ENCODE data around the gene SLC51B. TPM values are rescaled to one million over a fixed set of nuclear protein-coding genes. Genes with fewer than 3 reads are reported as not detected.
A peak's percentile ranks its signal among the peaks of the same experiment; 100 is the strongest.

The SLC51B gene
- total RNA-seq, 3 donors from 2014 or later = not detected

- H3K36me3 Mint-ChIP-seq (ENCODE audit: insufficient read depth) = no peaks in the 10 kb centered on the region
- H3K9me3 Mint-ChIP-seq = no peaks in the 10 kb centered on the region
- H3K4me3 Mint-ChIP-seq = no peak overlapping the region
- ATAC-seq = peak; percentile 65 to 71
- DNase-seq = peak; percentile 46
- H3K4me1 Mint-ChIP-seq (ENCODE audit: low read depth) = peaks cover 18% of the 10 kb centered on the region
- peaks cover 23% of the 10 kb centered on the region for H3K27me3 Mint-ChIP-seq (ENCODE audit: low read depth)
These were observed 32.8 kb downstream of the SLC51B start for GRCh38 chr15:65077981-65078352.

- DNase-seq (no peak), ATAC-seq (no peak)
- Mint-ChIP-seq H3K9me3 (no peaks in the 10 kb centered on the region), H3K36me3 (ENCODE audit: insufficient read depth) (no peaks in the 10 kb centered on the region), H3K27me3 (ENCODE audit: low read depth) (peaks cover 23% of the 10 kb centered on the region), H3K4me1 (ENCODE audit: low read depth) (peaks cover 18% of the 10 kb centered on the region), H3K4me3 (no peak overlapping the region)
These were observed 34.4 kb downstream of the SLC51B start for GRCh38 chr15:65079580-65079979.

GRCh38 chr15:65081270-65081669 lies 36.1 kb downstream of the SLC51B start:
- H3K36me3 Mint-ChIP-seq (ENCODE audit: insufficient read depth) = no peaks in the 10 kb centered on the region
- peaks cover 18% of the 10 kb centered on the region for H3K4me1 Mint-ChIP-seq (ENCODE audit: low read depth)
- H3K9me3 Mint-ChIP-seq = no peaks in the 10 kb centered on the region
- no peak overlapping the region for H3K4me3 Mint-ChIP-seq
- peaks cover 19% of the 10 kb centered on the region for H3K27me3 Mint-ChIP-seq (ENCODE audit: low read depth)
- DNase-seq = no peak
- ATAC-seq = no peak

GRCh38 chr15:65081758-65082157 lies 36.6 kb downstream of the SLC51B start:
- H3K4me1 Mint-ChIP-seq (ENCODE audit: low read depth) = peaks cover 18% of the 10 kb centered on the region
- no peaks in the 10 kb centered on the region for H3K9me3 Mint-ChIP-seq
- ATAC-seq = peak; percentile 62 to 71
- H3K36me3 Mint-ChIP-seq (ENCODE audit: insufficient read depth) = no peaks in the 10 kb centered on the region
- no peak for DNase-seq
- H3K4me3 Mint-ChIP-seq = no peak overlapping the region
- H3K27me3 Mint-ChIP-seq (ENCODE audit: low read depth) = peaks cover 16% of the 10 kb centered on the region

- H3K4me3 Mint-ChIP-seq = no peak overlapping the region
- no peaks in the 10 kb centered on the region for H3K9me3 Mint-ChIP-seq
- ATAC-seq = peak; percentile 38 to 45
These were observed 37.2 kb downstream of the SLC51B start for GRCh38 chr15:65082303-65082953.

GRCh38 chr15:65083262-65083701 lies 38.1 kb downstream of the SLC51B start:
- no peak overlapping the region for H3K4me3 Mint-ChIP-seq

More at GRCh38 chr15:65082303-65082953, 37.2 kb downstream of the SLC51B start:
- DNase-seq = no peak
- no peaks in the 10 kb centered on the region for H3K36me3 Mint-ChIP-seq (ENCODE audit: insufficient read depth)
- H3K4me1 Mint-ChIP-seq (ENCODE audit: low read depth) = peaks cover 18% of the 10 kb centered on the region
- peaks cover 16% of the 10 kb centered on the region for H3K27me3 Mint-ChIP-seq (ENCODE audit: low read depth)

GRCh38 chr15:65084500-65085206 lies 39.5 kb downstream of the SLC51B start:
- H3K4me3 Mint-ChIP-seq = no peak overlapping the region
- DNase-seq (no peak), ATAC-seq (no peak)
- no peaks in the 10 kb centered on the region for H3K27me3 Mint-ChIP-seq (ENCODE audit: low read depth)
- peaks cover 15% of the 10 kb centered on the region for H3K4me1 Mint-ChIP-seq (ENCODE audit: low read depth)
- H3K9me3 Mint-ChIP-seq = no peaks in the 10 kb centered on the region
- H3K36me3 Mint-ChIP-seq (ENCODE audit: insufficient read depth) = no peaks in the 10 kb centered on the region

More at GRCh38 chr15:65083262-65083701, 38.1 kb downstream of the SLC51B start:
- DNase-seq (no peak), ATAC-seq (no peak)
- H3K4me1 Mint-ChIP-seq (ENCODE audit: low read depth) = peaks cover 15% of the 10 kb centered on the region
- H3K27me3 Mint-ChIP-seq (ENCODE audit: low read depth) = peaks cover 9% of the 10 kb centered on the region
- H3K9me3 Mint-ChIP-seq = no peaks in the 10 kb centered on the region
- no peaks in the 10 kb centered on the region for H3K36me3 Mint-ChIP-seq (ENCODE audit: insufficient read depth)

GRCh38 chr15:65085207-65085753 lies 40.1 kb downstream of the SLC51B start:
- no peak for DNase-seq
- no peaks in the 10 kb centered on the region for H3K27me3 Mint-ChIP-seq (ENCODE audit: low read depth)
- H3K4me1 Mint-ChIP-seq (ENCODE audit: low read depth) = peaks cover 15% of the 10 kb centered on the region
- no peak overlapping the region for H3K4me3 Mint-ChIP-seq
- no peaks in the 10 kb centered on the region for H3K9me3 Mint-ChIP-seq
- no peaks in the 10 kb centered on the region for H3K36me3 Mint-ChIP-seq (ENCODE audit: insufficient read depth)
- ATAC-seq = no peak

GRCh38 chr15:65085990-65086679 lies 40.9 kb downstream of the SLC51B start:
- Mint-ChIP-seq H3K9me3 (no peaks in the 10 kb centered on the region), H3K4me1 (ENCODE audit: low read depth) (peaks cover 15% of the 10 kb centered on the region), H3K36me3 (ENCODE audit: insufficient read depth) (no peaks in the 10 kb centered on the region), H3K27me3 (ENCODE audit: low read depth) (no peaks in the 10 kb centered on the region), H3K4me3 (no peak overlapping the region)
- DNase-seq (no peak), ATAC-seq (no peak)

- Mint-ChIP-seq H3K9me3 (no peaks in the 10 kb centered on the region), H3K4me1 (ENCODE audit: low read depth) (peaks cover 13% of the 10 kb centered on the region), H3K27me3 (ENCODE audit: low read depth) (no peaks in the 10 kb centered on the region), H3K4me3 (no peak overlapping the region), H3K36me3 (ENCODE audit: insufficient read depth) (no peaks in the 10 kb centered on the region)
- ATAC-seq (peak; percentile 39), DNase-seq (no peak)
These were observed 41.5 kb downstream of the SLC51B start for GRCh38 chr15:65086680-65087111.

- Mint-ChIP-seq H3K27me3 (ENCODE audit: low read depth) (no peaks in the 10 kb centered on the region), H3K36me3 (ENCODE audit: insufficient read depth) (no peaks in the 10 kb centered on the region), H3K4me3 (no peak overlapping the region), H3K9me3 (no peaks in the 10 kb centered on the region), H3K4me1 (ENCODE audit: low read depth) (peaks cover 6% of the 10 kb centered on the region)
- DNase-seq (no peak), ATAC-seq (no peak)
These were observed 42.2 kb downstream of the SLC51B start for GRCh38 chr15:65087411-65087810.

- no peaks in the 10 kb centered on the region for H3K36me3 Mint-ChIP-seq (ENCODE audit: insufficient read depth)
- no peak for ATAC-seq
- H3K4me3 Mint-ChIP-seq = no peak overlapping the region
- no peaks in the 10 kb centered on the region for H3K4me1 Mint-ChIP-seq (ENCODE audit: low read depth)
- no peaks in the 10 kb centered on the region for H3K27me3 Mint-ChIP-seq (ENCODE audit: low read depth)
- no peak for DNase-seq
- H3K9me3 Mint-ChIP-seq = no peaks in the 10 kb centered on the region
These were observed 42.9 kb downstream of the SLC51B start for GRCh38 chr15:65087873-65088642.

- no peaks in the 10 kb centered on the region for H3K36me3 Mint-ChIP-seq (ENCODE audit: insufficient read depth)
- H3K4me1 Mint-ChIP-seq (ENCODE audit: low read depth) = no peaks in the 10 kb centered on the region
- ATAC-seq = no peak
- H3K9me3 Mint-ChIP-seq = no peaks in the 10 kb centered on the region
- DNase-seq = no peak
- no peak overlapping the region for H3K4me3 Mint-ChIP-seq
- no peaks in the 10 kb centered on the region for H3K27me3 Mint-ChIP-seq (ENCODE audit: low read depth)
These were observed 43.4 kb downstream of the SLC51B start for GRCh38 chr15:65088643-65089021.
